GM12878 (cell line): ENCODE data around the gene RSRC1. TPM values are rescaled to one million over a fixed set of nuclear protein-coding genes. Genes with fewer than 3 reads are reported as not detected.
A peak's percentile ranks its signal among the peaks of the same experiment; 100 is the strongest.

Experiments used
- ATAC-seq: fragments of 200-7000 bp; cut with Tn5 transposase; 3 replicates; pipeline ENCODE4 v1.9.1; 2020; ENCODE audit warnings: mild to moderate bottlenecking, moderate library complexity
- BruUV-seq: library from RNA; stranded (reverse); fragments of 400-500 nt; replicated peaks from 2 replicates; lab custom pipeline; 2021; lab: Mats Ljungman, UMichigan
- CTCF ChIA-PET: fragments of 300-600 bp; sonication (Branson Sonifier 250); formaldehyde crosslinking; extraction: SDS; loops from one replicate; lab custom pipeline; 2021; ENCODE audit warnings: inconsistent platforms; lab: Yijun Ruan, JAX
- POLR2A ChIA-PET: fragments of 350-600 bp; formaldehyde crosslinking; extraction: SDS; loops from one replicate; lab custom pipeline; 2021; ENCODE audit warnings: inconsistent platforms; lab: Charles Lee
- RAD21 ChIA-PET: fragments of 300-600 bp; sonication (Branson Sonifier 250); formaldehyde crosslinking; loops from one replicate; lab custom pipeline; 2023; ENCODE audit warnings: antibody characterized with exemption; ENCODE audit not compliant: unreplicated experiment; lab: Charles Lee
- SMC1A ChIA-PET: fragments of 300-600 bp; sonication (Branson Sonifier 250); formaldehyde crosslinking; loops from one replicate; lab custom pipeline; 2023; ENCODE audit not compliant: unreplicated experiment, uncharacterized antibody; lab: Charles Lee
- DNase-seq: peaks from one replicate; pipeline ENCODE4 v3.0.0-alpha.2; 2011; ENCODE audit warnings: low read depth, low spot score
- FAIRE-seq: peaks from 3 replicates; lab custom pipeline; 2011; peaks lifted over from hg19 to GRCh38; lab: Jason Lieb, UNC
- H2AFZ ChIP-seq: 2 replicates; pipeline ENCODE4 v1.6.0; 2011; ENCODE audit warnings: low read depth, low read length, control low read depth; ENCODE audit not compliant: control insufficient read depth
- H3K27ac ChIP-seq: 2 replicates; pipeline ENCODE4 v1.5.1; 2011; ENCODE audit warnings: control low read depth; ENCODE audit not compliant: control insufficient read depth, insufficient read depth
- H3K27me3 ChIP-seq, 2 experiments: replicated peaks in 1 of 2; 2 replicates each; pipeline versions ENCODE4 v1.6.0 to v1.6.1; 2011; ENCODE audit warnings: low read length in 1 of 2; ENCODE audit not compliant: control insufficient read depth in 2 of 2, insufficient read depth in 2 of 2
- H3K36me3 ChIP-seq, 2 experiments: 2 replicates each; pipeline ENCODE4 v1.5.1; 2011; ENCODE audit warnings: low read length in 1 of 2; ENCODE audit not compliant: control insufficient read depth in 2 of 2, insufficient read depth in 2 of 2
- H3K4me1 ChIP-seq: 2 replicates; pipeline ENCODE4 v1.6.1; 2011; ENCODE audit warnings: mild to moderate bottlenecking, low read length, moderate library complexity, mixed read lengths; ENCODE audit not compliant: control insufficient read depth, insufficient read depth
- H3K4me2 ChIP-seq: 2 replicates; pipeline ENCODE4 v1.6.0; 2011; ENCODE audit warnings: control low read depth; ENCODE audit not compliant: control insufficient read depth, insufficient read depth
- H3K4me3 ChIP-seq: fragments of 200-600 bp; sonication (generic); 2 replicates; pipeline ENCODE4 v1.5.1; 2016
- H3K79me2 ChIP-seq: 2 replicates; pipeline ENCODE4 v1.6.0; 2011; ENCODE audit warnings: low read length; ENCODE audit not compliant: control insufficient read depth, insufficient read depth
- H3K9ac ChIP-seq: 2 replicates; pipeline ENCODE4 v1.8.0; 2011; ENCODE audit warnings: low read length, control low read depth, mixed read lengths; ENCODE audit not compliant: control insufficient read depth, insufficient read depth
- H3K9me3 ChIP-seq: replicated peaks from 3 replicates; pipeline ENCODE4 v1.5.1; 2011; ENCODE audit warnings: mild to moderate bottlenecking, low read length; ENCODE audit not compliant: control insufficient read depth, insufficient read depth
- H4K20me1 ChIP-seq: 2 replicates; pipeline ENCODE4 v1.6.0; 2011; ENCODE audit not compliant: control insufficient read depth, insufficient read depth
- EZH2 ChIP-seq: IDR thresholded peaks from 2 replicates; pipeline ENCODE4 v1.6.1; 2012; ENCODE audit warnings: low read depth, mild to moderate bottlenecking, control low read depth, inconsistent platforms, low read length, borderline replicate concordance; ENCODE audit not compliant: control insufficient read depth
- IKZF1 ChIP-seq: fragments of 450-650 bp; conservative IDR thresholded peaks from 2 replicates; pipeline ENCODE4 v1.6.1; 2017; ENCODE audit warnings: antibody characterized with exemption, mild to moderate bottlenecking
- RAD21 ChIP-seq: IDR thresholded peaks from 2 replicates; pipeline ENCODE4 v1.6.1; 2011; ENCODE audit warnings: mild to moderate bottlenecking, low read depth, low read length, moderate library complexity; ENCODE audit not compliant: insufficient read depth
- RUNX3 ChIP-seq: IDR thresholded peaks from 2 replicates; pipeline ENCODE4 v1.6.1; 2012; ENCODE audit warnings: low read length, inconsistent platforms
- ZNF274 ChIP-seq: IDR thresholded peaks from one replicate; pipeline ENCODE4 v1.8.0; 2011; ENCODE audit not compliant: insufficient read length, insufficient read depth
- WGBS: methylation state at CpG from one replicate; pipeline ENCODE4 v1.1.6; 2016; ENCODE audit warnings: low lambda C conversion rate; ENCODE audit not compliant: insufficient replicate concordance, insufficient coverage; ENCODE audit errors: missing lambda C conversion rate; 5-methylcytosine and 5-hydroxymethylcytosine counted together
- in situ Hi-C: fragments of 300-500 bp; cut with MboI; formaldehyde crosslinking; loops from 9 replicates; pipeline ENCODE4 v1.14.3; 2018; ENCODE audit warnings: mixed read lengths
- intact Hi-C: fragments of 100-400 bp; cut with micrococcal nuclease; formaldehyde crosslinking; loops from one replicate; pipeline ENCODE4 v1.14.2; 2022; ENCODE audit not compliant: unreplicated experiment
- polyA plus RNA-seq, 11 experiments: library from polyadenylated mRNA; depleted of rRNA in 4 of 11; unstranded in 6 of 11; stranded (reverse) in 5 of 11; fragments of >200 nt; fragmentation: Nextera tagmentation in 4 of 11; fragmentation: Illumina TruSeq in 1 of 11; extraction: Ambion mirVana in 4 of 11; extraction: Trizol in 1 of 11; gene quantifications; 1 replicate in 1 of 11; 2 replicates in 10 of 11; pipeline versions ENCODE4 v1.2.1 to v1.2.3, GENCODE V29; 2011 to 2016; ENCODE audit warnings: inconsistent platforms in 2 of 11, missing spikeins in 2 of 11, low read depth in 1 of 11
- total RNA-seq, 4 experiments: library from RNA; depleted of rRNA in 3 of 4; stranded (reverse); fragments of >200 nt in 3 of 4; fragmentation: Illumina TruSeq in 1 of 4; extraction: Trizol in 1 of 4; gene quantifications; 2 replicates each; pipeline versions ENCODE4 v1.2.1 to v1.2.3, GENCODE V29; 2013 to 2021
- TF ChIP-seq, protein P1 (sequence below): fragments of 450-650 bp; IDR thresholded peaks from 2 replicates; pipeline ENCODE4 v1.6.1; 2017; ENCODE audit warnings: mild to moderate bottlenecking, low read depth, inconsistent platforms; ENCODE audit not compliant: poor library complexity, severe bottlenecking
- TF ChIP-seq, protein P2 (sequence below): fragments of 450-650 bp; IDR thresholded peaks from 2 replicates; pipeline ENCODE4 v1.6.1; 2017; ENCODE audit warnings: mild to moderate bottlenecking, moderate library complexity

Gene RSRC1
- total and polyA plus RNA-seq, 10 of the 15 experiments (the other 5 are each of a cell fraction or from before 2014, with no cell fraction given): 16.4 to 85.9 (median 42.0) TPM

DNA sequence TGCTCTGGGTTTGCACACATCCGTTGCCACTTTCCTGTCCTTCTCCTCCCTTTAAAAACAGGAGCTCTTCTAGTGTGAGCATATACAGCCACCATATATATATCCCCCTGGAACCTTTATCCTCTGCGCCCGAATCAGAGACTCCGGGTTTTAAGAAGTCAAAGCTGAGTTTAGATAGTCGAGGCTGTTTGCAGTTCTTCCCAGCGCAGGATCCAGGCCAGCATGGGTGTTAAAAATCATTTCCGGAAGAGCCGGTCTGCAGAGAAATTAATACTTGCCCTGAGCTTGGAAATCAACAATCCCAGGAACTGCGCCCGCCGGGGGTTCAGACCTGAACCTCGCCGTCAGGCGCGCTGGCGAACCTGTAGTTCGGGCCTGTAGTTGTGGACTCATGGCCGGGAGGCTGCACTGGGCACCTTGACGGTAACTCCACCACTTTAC, 6.0 kb upstream of the RSRC1 start:
- DNase-seq: no peak
- H3K4me2 ChIP-seq: peak overlapping the region; percentile 82
- SMC1A ChIA-PET: no interaction called here
- H3K79me2 ChIP-seq: no peaks in the 10 kb centered on the region
- POLR2A ChIA-PET: no interaction called here
- no peak for FAIRE-seq
- H3K27ac ChIP-seq: no peak overlapping the region
- H2AFZ ChIP-seq: peak overlapping the region; percentile 10; the same call in 1 of the 2 replicates
- BruUV-seq: no TSS peak
- peaks cover 7% of the 10 kb centered on the region for H3K4me1 ChIP-seq
- H3K9me3 ChIP-seq: no peaks in the 10 kb centered on the region; the same call in 2 of the 3 replicates
- intact Hi-C loops: no loop called here
- CTCF ChIA-PET: interaction anchor here (1.7 kb wide), 1 partner anchor 330 kb away, joined by 6 read pairs; no protein-coding TSS in a partner anchor
- WGBS: 40% methylated on average over 19 of the region's 19 CpGs
- H3K36me3 ChIP-seq: no peaks in the 10 kb centered on the region
- no peak for ATAC-seq
- RAD21 ChIA-PET: no interaction called here
- peaks cover 12 to 34% of the 10 kb centered on the region in 2 experiments for H3K27me3 ChIP-seq
- H3K4me3 ChIP-seq: peak overlapping the region; percentile 23; the same call in 1 of the 2 replicates
- TF ChIP-seq EZH2 (peak; percentile 74; the same call in 1 of the 2 replicates), ZNF274 (no peak)
- TF ChIP-seq, all 136 proteins: peak for 1
- in situ Hi-C loops: no loop called here
- no peak overlapping the region for H3K9ac ChIP-seq
- H4K20me1 ChIP-seq: no peaks in the 10 kb centered on the region

DNA sequence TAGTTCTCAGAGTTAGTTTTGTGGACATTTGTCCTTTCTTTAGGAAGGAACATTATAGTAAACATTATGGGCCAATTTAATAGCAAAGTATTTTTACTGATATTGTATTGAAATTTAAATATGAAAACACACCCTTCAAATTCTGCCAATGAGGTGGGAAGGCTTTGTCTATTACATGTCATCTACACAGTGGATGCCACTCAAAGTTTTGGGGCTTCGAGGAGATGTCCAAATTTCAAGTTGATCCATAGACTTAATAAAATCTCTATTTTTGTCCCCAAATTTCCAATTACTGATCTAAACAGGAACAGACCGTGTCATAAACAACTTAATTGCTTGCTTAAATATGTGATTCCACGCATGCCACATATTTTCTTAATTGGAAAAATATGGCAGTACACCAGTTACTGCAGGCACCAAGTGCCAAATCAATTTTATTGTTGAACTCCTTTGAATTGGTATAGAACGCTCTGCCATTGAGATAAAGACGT, 5.4 kb upstream of the RSRC1 start:
- in situ Hi-C loops: no loop called here
- BruUV-seq: no TSS peak
- RAD21 ChIA-PET: no interaction called here

More for the DNA sequence above, 5.4 kb upstream of the RSRC1 start:
- peaks cover 12 to 34% of the 10 kb centered on the region in 2 experiments for H3K27me3 ChIP-seq
- no peaks in the 10 kb centered on the region for H4K20me1 ChIP-seq
- no peak overlapping the region for H2AFZ ChIP-seq
- DNase-seq (no peak), FAIRE-seq (no peak)
- SMC1A ChIA-PET: interaction anchor here (0.8 to 1.2 kb wide), 2 partner anchors 19 to 211 kb away, joined by 3 to 4 read pairs; no protein-coding TSS in a partner anchor
- H3K9ac ChIP-seq: no peak overlapping the region
- intact Hi-C loops: no loop called here
- no peaks in the 10 kb centered on the region; the same call in 2 of the 3 replicates for H3K9me3 ChIP-seq
- TF ChIP-seq RUNX3: no peak
- TF ChIP-seq, protein P1, sequence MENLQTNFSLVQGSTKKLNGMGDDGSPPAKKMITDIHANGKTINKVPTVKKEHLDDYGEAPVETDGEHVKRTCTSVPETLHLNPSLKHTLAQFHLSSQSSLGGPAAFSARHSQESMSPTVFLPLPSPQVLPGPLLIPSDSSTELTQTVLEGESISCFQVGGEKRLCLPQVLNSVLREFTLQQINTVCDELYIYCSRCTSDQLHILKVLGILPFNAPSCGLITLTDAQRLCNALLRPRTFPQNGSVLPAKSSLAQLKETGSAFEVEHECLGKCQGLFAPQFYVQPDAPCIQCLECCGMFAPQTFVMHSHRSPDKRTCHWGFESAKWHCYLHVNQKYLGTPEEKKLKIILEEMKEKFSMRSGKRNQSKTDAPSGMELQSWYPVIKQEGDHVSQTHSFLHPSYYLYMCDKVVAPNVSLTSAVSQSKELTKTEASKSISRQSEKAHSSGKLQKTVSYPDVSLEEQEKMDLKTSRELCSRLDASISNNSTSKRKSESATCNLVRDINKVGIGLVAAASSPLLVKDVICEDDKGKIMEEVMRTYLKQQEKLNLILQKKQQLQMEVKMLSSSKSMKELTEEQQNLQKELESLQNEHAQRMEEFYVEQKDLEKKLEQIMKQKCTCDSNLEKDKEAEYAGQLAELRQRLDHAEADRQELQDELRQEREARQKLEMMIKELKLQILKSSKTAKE: no peak
- TF ChIP-seq, protein P2, sequence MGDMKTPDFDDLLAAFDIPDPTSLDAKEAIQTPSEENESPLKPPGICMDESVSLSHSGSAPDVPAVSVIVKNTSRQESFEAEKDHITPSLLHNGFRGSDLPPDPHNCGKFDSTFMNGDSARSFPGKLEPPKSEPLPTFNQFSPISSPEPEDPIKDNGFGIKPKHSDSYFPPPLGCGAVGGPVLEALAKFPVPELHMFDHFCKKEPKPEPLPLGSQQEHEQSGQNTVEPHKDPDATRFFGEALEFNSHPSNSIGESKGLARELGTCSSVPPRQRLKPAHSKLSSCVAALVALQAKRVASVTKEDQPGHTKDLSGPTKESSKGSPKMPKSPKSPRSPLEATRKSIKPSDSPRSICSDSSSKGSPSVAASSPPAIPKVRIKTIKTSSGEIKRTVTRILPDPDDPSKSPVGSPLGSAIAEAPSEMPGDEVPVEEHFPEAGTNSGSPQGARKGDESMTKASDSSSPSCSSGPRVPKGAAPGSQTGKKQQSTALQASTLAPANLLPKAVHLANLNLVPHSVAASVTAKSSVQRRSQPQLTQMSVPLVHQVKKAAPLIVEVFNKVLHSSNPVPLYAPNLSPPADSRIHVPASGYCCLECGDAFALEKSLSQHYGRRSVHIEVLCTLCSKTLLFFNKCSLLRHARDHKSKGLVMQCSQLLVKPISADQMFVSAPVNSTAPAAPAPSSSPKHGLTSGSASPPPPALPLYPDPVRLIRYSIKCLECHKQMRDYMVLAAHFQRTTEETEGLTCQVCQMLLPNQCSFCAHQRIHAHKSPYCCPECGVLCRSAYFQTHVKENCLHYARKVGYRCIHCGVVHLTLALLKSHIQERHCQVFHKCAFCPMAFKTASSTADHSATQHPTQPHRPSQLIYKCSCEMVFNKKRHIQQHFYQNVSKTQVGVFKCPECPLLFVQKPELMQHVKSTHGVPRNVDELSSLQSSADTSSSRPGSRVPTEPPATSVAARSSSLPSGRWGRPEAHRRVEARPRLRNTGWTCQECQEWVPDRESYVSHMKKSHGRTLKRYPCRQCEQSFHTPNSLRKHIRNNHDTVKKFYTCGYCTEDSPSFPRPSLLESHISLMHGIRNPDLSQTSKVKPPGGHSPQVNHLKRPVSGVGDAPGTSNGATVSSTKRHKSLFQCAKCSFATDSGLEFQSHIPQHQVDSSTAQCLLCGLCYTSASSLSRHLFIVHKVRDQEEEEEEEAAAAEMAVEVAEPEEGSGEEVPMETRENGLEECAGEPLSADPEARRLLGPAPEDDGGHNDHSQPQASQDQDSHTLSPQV: no peak
- TF ChIP-seq RAD21: no peak
- TF ChIP-seq IKZF1: no peak
- TF ChIP-seq, all 136 proteins: peak for 0
- no peak overlapping the region for H3K27ac ChIP-seq
- H3K4me1 ChIP-seq: peaks cover 11% of the 10 kb centered on the region
- no peak overlapping the region for H3K4me2 ChIP-seq
- WGBS: 47% methylated on average over 5 of the region's 5 CpGs
- no peak for ATAC-seq
- ChIA-PET POLR2A (no interaction called here), CTCF (interaction anchor here (1.7 kb wide), 1 partner anchor 330 kb away, joined by 6 read pairs; no protein-coding TSS in a partner anchor)
- H3K79me2 ChIP-seq: no peaks in the 10 kb centered on the region
- no peaks in the 10 kb centered on the region for H3K36me3 ChIP-seq
- no peak overlapping the region for H3K4me3 ChIP-seq
